Medulla oblongata (tissue), 1 donor: ENCODE measurements around the gene QRICH1.

Source experiments
- DNase-seq: peaks from one replicate; pipeline ENCODE4 v3.0.0-alpha.2; 2015; ENCODE audit errors: extremely low spot score

Gene QRICH1

DNA sequence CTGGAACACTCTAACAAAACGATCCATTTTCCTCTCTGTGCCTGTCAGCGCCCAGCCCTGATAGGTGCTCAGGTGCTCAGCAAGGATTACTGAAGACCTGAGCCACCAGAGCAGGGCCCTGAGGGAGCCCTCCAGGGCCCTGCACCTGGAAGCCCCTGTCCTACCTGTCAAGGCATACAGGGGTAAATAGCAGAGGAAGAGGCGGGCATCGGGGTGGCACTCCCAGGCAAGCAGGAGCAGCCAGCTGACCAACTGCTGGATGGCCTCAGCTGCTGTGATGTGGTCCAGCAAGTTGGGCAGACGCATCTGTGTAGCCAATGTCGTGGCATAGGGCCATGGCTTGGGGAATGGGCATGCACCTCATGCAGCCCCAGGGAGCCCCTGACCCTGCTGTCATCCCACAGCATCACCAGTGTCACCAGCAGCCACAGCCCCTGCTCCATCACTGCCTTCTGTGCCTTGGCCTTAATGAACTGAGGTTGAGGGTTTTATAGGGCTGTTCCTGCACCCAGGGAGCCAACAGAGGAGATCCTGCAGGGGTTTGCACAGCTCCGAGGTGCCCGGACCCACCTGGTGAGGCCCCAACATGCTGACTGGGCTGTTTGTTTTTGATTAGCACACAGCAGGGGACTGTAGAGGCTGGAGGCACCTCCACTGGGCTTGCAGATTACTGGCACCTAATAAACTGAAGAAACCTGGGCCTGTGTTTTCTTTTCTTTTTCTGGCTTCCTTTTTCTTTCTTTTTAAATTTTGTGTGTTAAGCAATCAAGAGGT is 94.6 kb downstream of the QRICH1 start:
- no peak for DNase-seq

- no peak for DNase-seq
Measured at GRCh38 chr3:48997714-48998637, 95.9 kb downstream of the QRICH1 start.

GRCh38 chr3:48997102-48997635 is 96.7 kb downstream of the QRICH1 start:
- DNase-seq: no peak

DNA sequence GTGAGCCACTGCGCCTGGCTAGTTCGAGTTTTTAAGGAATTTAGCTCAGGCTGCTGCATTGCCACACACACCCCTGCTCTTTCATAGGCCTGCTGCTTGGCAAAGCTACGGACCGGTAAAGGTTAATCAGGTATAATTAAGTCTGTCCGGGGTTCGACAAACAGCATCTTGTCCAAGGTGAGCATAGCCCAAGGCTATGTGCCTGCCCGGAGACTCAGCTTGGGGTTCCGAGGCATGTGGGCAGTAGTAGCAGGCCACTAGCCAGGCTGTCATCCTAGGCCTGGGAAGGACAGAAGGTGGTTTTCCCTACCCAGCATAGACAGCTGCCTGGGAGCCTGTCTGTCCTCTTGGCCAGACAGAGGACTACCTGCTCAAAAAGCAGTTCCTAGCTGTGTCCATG is 97.2 kb downstream of the QRICH1 start:
- DNase-seq: no peak

GRCh38 chr3:48993834-48994233 is 100.0 kb downstream of the QRICH1 start:
- DNase-seq: no peak

GRCh38 chr3:48991851-48992545 is 101.9 kb downstream of the QRICH1 start:
- no peak for DNase-seq

DNA sequence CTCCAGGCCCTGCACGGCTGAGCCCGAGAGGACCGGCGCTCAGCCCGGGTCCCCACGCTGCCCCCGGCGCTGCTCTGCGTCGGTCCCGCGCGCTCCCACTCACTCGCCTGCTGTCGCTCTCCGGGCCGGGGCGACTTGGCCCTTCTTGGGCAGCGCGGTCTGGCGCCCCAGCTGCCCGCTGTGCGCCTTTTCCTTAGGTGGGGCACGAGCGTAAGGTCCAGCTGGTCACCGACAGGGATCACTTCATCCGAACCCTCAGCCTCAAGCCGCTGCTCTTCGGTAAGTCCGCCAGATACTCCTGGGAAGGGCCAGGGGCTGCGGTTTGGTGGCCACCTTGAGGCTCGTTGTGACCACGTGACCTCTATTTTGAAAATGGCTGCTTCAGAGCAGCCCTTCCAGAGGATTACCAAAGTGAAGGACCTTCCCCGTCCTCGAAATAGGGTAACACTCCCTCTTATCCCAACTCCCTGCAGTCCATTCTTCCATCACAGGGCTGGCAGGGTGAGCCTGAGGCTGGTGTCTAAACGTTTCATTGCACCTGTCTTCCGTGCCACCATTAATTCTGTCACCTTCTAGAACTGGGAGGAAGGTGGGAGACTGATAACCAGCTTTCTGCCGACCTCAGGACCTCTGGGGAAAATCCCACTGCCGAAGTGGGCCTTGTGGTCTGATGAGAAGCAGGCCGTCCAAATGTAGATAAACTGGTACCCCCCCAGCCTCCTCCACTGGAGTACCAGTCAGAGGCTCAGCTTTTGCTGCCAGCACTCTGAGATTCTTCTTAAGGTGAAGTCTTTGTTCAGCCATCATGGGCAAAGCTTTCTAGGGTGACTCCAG is 103.0 kb downstream of the QRICH1 start:
- peak; percentile 45 for DNase-seq

GRCh38 chr3:48989796-48990635 is 103.9 kb downstream of the QRICH1 start, which contains the start of gene P4HTM:
Gene P4HTM (plus strand): TSS chr3:48990241. CDS start chr3:48990257, 16 bp downstream.
- DNase-seq: peak; percentile 90

GRCh38 chr3:48989126-48989795 is 104.6 kb downstream of the QRICH1 start:
- DNase-seq: no peak

DNA sequence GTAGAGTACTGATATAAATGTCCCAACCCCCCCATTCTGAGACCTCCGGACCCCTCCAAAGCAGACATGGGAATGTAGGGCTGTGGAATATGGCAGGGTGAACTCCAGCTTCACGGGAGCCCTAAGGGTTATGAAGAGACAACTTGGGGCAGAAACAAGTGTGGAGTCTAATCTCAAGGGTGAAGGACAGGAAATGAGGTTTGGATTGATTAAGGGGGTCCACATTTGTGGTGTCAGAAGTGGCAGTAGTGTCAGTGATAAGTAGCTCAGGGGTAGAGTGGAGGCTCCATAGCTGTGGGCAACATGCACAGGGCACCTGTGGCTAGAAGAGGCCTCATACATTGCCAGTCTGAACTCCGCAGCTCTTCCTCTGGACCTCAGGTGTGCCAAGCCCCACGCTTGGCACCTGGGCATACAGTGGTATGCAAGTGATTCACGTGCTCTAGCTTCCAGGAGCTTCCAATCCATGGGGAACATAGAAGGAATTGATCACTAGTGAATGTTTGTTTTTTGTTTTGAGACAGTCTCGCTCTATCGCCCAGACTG is 108.0 kb downstream of the QRICH1 start:
- DNase-seq: no peak

DNA sequence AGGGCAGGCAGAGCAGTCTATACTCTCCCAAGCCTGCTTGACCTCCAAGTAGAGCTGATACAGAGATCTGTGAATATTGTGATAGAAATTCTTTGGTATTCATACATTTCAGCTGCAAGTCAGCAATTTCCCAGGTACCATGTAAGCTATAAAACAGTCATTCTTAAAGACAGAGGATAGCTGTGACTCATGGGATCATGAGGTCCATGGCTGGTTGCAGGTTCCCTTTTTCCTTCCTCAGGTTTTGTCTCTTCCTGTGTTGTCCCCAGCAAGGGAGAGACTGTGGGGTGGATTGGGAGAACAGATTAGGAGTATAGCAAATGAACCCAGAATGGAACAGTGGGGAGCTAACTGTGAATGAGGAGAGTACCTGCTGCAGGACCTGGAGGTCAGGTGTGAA is 109.2 kb downstream of the QRICH1 start:
- DNase-seq: no peak

DNA sequence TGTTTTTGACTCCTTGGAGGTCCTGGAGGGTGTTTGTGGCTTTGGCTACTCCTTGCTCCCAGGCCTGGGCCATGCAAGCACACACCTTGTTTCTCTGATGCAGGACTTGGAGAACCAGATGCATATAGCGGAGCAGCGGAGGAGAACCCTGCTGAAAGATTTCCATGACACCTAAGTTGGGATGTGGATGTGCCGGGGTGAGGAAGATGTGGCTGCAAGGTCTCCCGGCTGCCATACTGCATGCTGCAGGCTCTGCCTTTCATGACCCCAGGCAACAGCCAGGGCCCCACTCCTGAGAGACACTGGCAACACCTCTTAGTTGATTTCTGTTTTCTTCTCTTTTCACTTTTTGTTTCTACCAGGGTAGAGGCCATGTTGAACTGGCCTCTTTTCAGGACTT is 110.8 kb downstream of the QRICH1 start:
- DNase-seq: no peak

DNA sequence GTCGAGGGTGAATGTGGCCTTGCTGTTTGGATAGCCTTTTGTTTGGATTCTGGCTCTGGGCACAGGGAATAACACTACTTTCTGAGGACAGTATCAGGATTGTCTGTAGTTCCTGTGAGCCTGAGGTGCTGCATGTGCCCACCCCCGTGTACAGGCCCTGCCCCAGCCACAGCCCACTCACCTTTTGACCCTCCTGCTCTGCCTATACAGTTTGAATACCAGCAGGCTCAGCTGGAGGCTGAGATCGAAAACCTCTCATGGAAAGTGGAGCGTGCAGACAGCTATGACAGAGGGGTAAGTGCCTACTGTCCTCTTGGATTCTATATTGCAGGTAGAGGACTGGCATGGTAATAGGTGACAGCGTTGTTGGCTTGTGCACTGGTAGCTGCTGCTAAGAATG is 111.2 kb downstream of the QRICH1 start:
- DNase-seq: no peak

GRCh38 chr3:48982016-48982415 is 111.9 kb downstream of the QRICH1 start:
- DNase-seq: no peak

GRCh38 chr3:48980295-48980694 is 113.6 kb downstream of the QRICH1 start:
- DNase-seq: no peak
